Transverse colon (tissue), 4 donors: ENCODE measurements around the gene EFCAB12. TPM values are rescaled to one million over a fixed set of nuclear protein-coding genes. Genes with fewer than 3 reads are reported as not detected.
A peak's percentile ranks its signal among the peaks of the same experiment; 100 is the strongest.

Experiments used
- DNase-seq: peaks from one replicate; pipeline ENCODE4 v3.0.0-alpha.2; 2019
- H3K27ac ChIP-seq, 4 donors: fragments of 200-600 bp; sonication (generic); 2 replicates each; pipeline ENCODE4 v1.5.1; 2016 to 2018; ENCODE audit warnings: inconsistent platforms in 4 of 4
- H3K27me3 ChIP-seq: fragments of 200-600 bp; sonication (generic); 2 replicates; pipeline ENCODE4 v1.5.1; 2017; ENCODE audit warnings: inconsistent platforms
- H3K36me3 ChIP-seq, 4 donors: fragments of 200-600 bp; sonication (generic); 2 replicates each; pipeline ENCODE4 v1.5.1; 2017 to 2019; ENCODE audit warnings: inconsistent platforms in 4 of 4
- H3K4me1 ChIP-seq, 4 donors: fragments of 200-600 bp; sonication (generic); 2 replicates each; pipeline ENCODE4 v1.5.1; 2017 to 2020; ENCODE audit warnings: inconsistent platforms in 4 of 4
- H3K4me3 ChIP-seq, 4 donors: fragments of 200-600 bp; sonication (generic); 1 replicate in 1 of 4; 2 replicates in 3 of 4; pipeline versions ENCODE4 v1.5.1 to v1.6.1; 2017 to 2019; ENCODE audit warnings: inconsistent platforms in 4 of 4
- H3K9me3 ChIP-seq, 2 donors: fragments of 200-600 bp; sonication (generic); 2 replicates each; pipeline ENCODE4 v1.5.1; 2017 to 2019; ENCODE audit warnings: inconsistent platforms in 2 of 2
- CTCF ChIP-seq, 5 experiments: fragments of 200-600 bp in 3 of 5; fragments of 450-650 bp in 2 of 5; sonication (generic) in 3 of 5; IDR thresholded peaks; 1 replicate in 2 of 5; 2 replicates in 3 of 5; pipeline ENCODE4 v1.5.1; 2016 to 2017; ENCODE audit warnings: antibody characterized with exemption in 5 of 5, inconsistent platforms in 3 of 5, mild to moderate bottlenecking in 2 of 5, moderate library complexity in 1 of 5
- EP300 ChIP-seq: sonication (generic); formaldehyde crosslinking; IDR thresholded peaks from one replicate; pipeline ENCODE4 v1.6.1; 2017; ENCODE audit warnings: antibody characterized with exemption, low read depth
- POLR2A ChIP-seq: fragments of 450-650 bp; IDR thresholded peaks from one replicate; pipeline ENCODE4 v1.6.1; 2016; ENCODE audit warnings: antibody characterized with exemption, mild to moderate bottlenecking, moderate library complexity
- POLR2AphosphoS5 ChIP-seq, 3 donors: sonication (generic); formaldehyde crosslinking; IDR thresholded peaks; one replicate each; pipeline ENCODE4 v1.6.1; 2016; ENCODE audit warnings: antibody characterized with exemption in 3 of 3
- WGBS, 2 donors: methylation state at CpG; one replicate each; pipeline ENCODE4 v1.1.5; 2018; ENCODE audit warnings: low coverage in 1 of 2; 5-methylcytosine and 5-hydroxymethylcytosine counted together
- in situ Hi-C, 4 donors: fragments of 200-750 bp; cut with MboI; loops; one replicate each; pipeline versions ENCODE4 v1.15.0 to v1.15.1; 2017; ENCODE audit warnings: low sequenced_read_pairs in 3 of 4, low pct_ligation_motif_present in 1 of 4, low pct_unique_long_range_greater_than_20kb in 1 of 4
- intact Hi-C: fragments of 100-400 bp; cut with DNase I; formaldehyde crosslinking; loops from one replicate; pipeline ENCODE4 v1.15.1; 2023; ENCODE audit warnings: low total_unique reads
- total RNA-seq, 4 donors: library from RNA; depleted of rRNA; stranded (reverse); fragments of >200 nt; gene quantifications; one replicate each; pipeline ENCODE4 v1.1.0, GENCODE V29; 2016

EFCAB12 gene
- total RNA-seq, 4 donors from 2014 or later = 0.14 to 0.32 TPM; not detected in 2

DNA sequence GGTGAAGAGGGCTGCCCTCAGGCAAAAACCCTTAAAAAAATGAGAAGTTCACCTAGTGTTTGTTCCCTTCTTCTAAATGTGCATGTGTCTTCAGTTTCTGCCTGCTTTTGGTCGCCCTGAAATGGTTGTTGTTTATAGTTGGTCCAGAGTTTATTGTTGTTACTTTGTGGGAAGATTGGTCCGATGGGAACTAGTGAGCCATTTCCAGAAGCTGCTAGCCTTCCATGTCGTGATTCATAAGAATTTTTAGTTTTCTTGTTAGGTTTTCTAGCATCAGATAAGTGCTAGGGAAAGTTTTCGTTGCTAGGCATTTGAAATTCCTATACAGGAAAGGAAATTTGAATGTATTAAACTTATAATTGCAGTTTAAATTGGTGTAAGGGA lies 45.3 kb upstream of the EFCAB12 start:
- in situ Hi-C loops (no loop called here), intact Hi-C loops (no loop called here)
- Histone ChIP-seq H3K9me3 (no peaks in the 10 kb centered on the region), H3K4me1 (peaks cover 0 to 14% (median 1%) of the 10 kb centered on the region in 4 donors), H3K27ac (no peak overlapping the region), H3K27me3 (no peaks in the 10 kb centered on the region), H3K4me3 (no peak overlapping the region), H3K36me3 (peaks cover 0 to 12% (median 0%) of the 10 kb centered on the region in 4 donors)
- DNase-seq = no peak
- 83 to 92% methylated on average over 4 of the region's 4 CpGs for WGBS, 2 donors
- TF ChIP-seq POLR2AphosphoS5 (IDR thresholded peaks at IDR 0.05) = no peak
- TF ChIP-seq CTCF (IDR thresholded peaks at IDR 0.05) = no peak
- no peak for TF ChIP-seq POLR2A
- no peak for TF ChIP-seq EP300

DNA sequence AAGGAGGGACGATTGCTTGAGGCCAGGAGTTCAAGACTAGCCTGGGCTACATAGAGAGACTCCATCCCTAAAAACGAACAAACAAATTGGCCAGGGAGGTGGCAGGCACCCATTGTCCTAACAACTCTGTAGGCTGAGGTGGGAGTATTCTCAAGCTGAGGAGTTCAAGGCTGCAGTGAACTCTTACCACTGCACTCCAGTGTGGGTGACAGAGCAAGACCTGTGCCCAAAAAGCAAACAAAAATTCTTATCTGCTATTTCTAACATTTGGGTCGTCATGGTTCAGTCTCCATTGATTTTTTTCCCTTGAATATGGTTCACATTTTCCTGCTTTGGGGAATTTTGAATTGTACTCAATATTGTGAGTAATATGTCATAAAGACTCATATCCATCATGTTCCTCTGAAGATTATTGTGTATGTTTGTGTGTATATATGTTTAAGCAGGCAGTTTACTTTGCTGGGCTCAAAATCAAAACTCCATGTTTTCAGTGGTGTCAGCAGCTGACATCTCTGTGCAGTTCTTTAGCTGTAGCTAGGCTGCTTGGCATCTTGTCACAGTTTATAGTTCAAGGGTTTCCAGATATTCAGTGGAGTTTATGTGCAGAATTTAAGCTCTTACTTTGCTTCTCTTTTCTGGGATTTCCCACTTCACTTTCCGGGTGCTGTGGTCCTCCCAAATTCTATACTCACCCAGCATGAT lies 44.8 kb upstream of the EFCAB12 start:
- no peak overlapping the region for H3K4me3 ChIP-seq
- H3K27me3 ChIP-seq = no peaks in the 10 kb centered on the region
- TF ChIP-seq POLR2AphosphoS5 (IDR thresholded peaks at IDR 0.05) (no peak), CTCF (IDR thresholded peaks at IDR 0.05) (no peak), EP300 (no peak), POLR2A (no peak)
- intact Hi-C loops (no loop called here), in situ Hi-C loops (no loop called here)
- no peaks in the 10 kb centered on the region for H3K9me3 ChIP-seq
- peaks cover 0 to 12% (median 0%) of the 10 kb centered on the region in 4 donors for H3K36me3 ChIP-seq
- H3K27ac ChIP-seq = no peak overlapping the region
- H3K4me1 ChIP-seq = peaks cover 0 to 19% (median 3%) of the 10 kb centered on the region in 4 donors
- WGBS, 2 donors = 78 to 100% methylated on average over 1 to 4 of the region's 4 CpGs
- no peak for DNase-seq

DNA sequence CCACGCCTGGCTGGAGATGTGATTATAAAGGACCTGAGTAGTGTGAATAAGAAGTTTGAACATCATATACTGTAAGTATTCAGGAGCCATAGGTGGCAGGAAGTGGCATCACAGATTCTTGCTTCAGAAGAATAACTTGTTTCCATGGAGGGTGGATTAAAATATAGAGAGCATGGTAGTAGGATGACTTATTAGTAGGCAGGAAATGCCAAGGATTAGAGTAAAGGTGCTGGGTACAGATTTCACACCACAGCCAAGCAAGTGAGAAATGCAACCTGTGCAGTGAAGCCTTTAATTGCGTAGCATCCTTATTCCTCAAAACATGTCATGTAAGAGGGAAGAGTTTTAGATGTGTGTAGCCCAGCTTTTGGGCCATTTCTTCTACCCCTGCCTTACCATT lies 42.4 kb upstream of the EFCAB12 start:
- H3K4me1 ChIP-seq = peaks cover 0 to 28% (median 7%) of the 10 kb centered on the region in 4 donors
- DNase-seq = no peak
- TF ChIP-seq POLR2AphosphoS5 (IDR thresholded peaks at IDR 0.05) (no peak), CTCF (IDR thresholded peaks at IDR 0.05) (no peak), POLR2A (no peak), EP300 (no peak)
- no peaks in the 10 kb centered on the region for H3K36me3 ChIP-seq
- H3K4me3 ChIP-seq = no peak overlapping the region
- intact Hi-C loops = no loop called here
- no peaks in the 10 kb centered on the region for H3K9me3 ChIP-seq
- 97 to 100% methylated on average over 1 to 2 of the region's 2 CpGs for WGBS, 2 donors
- H3K27ac ChIP-seq = no peak overlapping the region
- no peaks in the 10 kb centered on the region for H3K27me3 ChIP-seq
- in situ Hi-C loops = no loop called here

DNA sequence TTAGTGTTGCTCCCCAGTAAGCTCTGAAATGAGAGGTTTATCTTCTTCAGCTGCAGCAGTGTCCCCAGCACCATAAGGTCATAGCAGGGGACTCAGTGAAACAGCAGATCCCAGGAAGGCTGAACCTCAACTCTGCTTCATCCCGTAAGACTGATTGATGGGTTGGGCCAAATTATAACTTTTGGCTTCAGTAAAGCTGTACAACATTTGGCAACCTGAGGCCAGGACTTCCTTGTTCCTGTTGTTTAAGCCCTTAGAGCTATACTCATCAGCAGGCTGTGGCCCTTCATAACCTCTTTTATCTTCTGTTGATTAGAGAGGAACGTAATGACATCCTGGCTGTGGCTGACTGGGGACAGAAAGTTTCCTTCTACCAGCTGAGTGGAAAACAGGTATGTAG lies 40.6 kb upstream of the EFCAB12 start:
- peak; percentile 35 for DNase-seq
- H3K27ac ChIP-seq = peak overlapping the region in 3 of 4 donors; percentile 32 to 36 (median 35)
- no peak overlapping the region for H3K4me3 ChIP-seq
- intact Hi-C loops (no loop called here), in situ Hi-C loops (no loop called here)
- peaks cover 0 to 24% (median 7%) of the 10 kb centered on the region in 4 donors for H3K4me1 ChIP-seq
- no peaks in the 10 kb centered on the region for H3K27me3 ChIP-seq
- 0 to 50% methylated on average over 1 to 2 of the region's 2 CpGs for WGBS, 2 donors
- no peaks in the 10 kb centered on the region for H3K36me3 ChIP-seq
- TF ChIP-seq POLR2A = no peak
- peak in 1 of 3 donors; percentile 47 for TF ChIP-seq POLR2AphosphoS5 (IDR thresholded peaks at IDR 0.05)
- H3K9me3 ChIP-seq = no peaks in the 10 kb centered on the region
